ENCODE results near the gene STRN4. TPM values are rescaled to one million over a fixed set of nuclear protein-coding genes. Genes with fewer than 3 reads are reported as not detected.
"Not testable (repeated sequence)": the region's sequence is repeated elsewhere in the genome, so short reads cannot be mapped to it uniquely, and the experiment has no call there.

The STRN4 gene
- total and polyA plus RNA-seq, 12 donors = 43.3 to 63.3 (median 50.3) TPM

GRCh38 chr19:46776927-46777911, 31.0 kb upstream of the STRN4 start:
- TF ChIP-seq CTCF (IDR thresholded peaks at IDR 0.05) = no peak
- H3K4me1 ChIP-seq = peaks cover 0 to 7% (median 0%) of the 10 kb centered on the region in 9 donors
- H3K36me3 ChIP-seq = peaks cover 0 to 78% (median 22%) of the 10 kb centered on the region in 9 donors
- ATAC-seq (no peak), DNase-seq (no peak)
- intact Hi-C loops (cut with DNase I) = no loop called here
- WGBS, 2 donors = 96 to 97% methylated on average over 33 of the region's 33 CpGs
- H3K9me3 ChIP-seq = no peaks in the 10 kb centered on the region
- no peak overlapping the region for H3K4me3 ChIP-seq
- H3K27me3 ChIP-seq = no peaks in the 10 kb centered on the region
- no peak overlapping the region for H3K27ac ChIP-seq

GRCh38 chr19:46775642-46776258, 29.5 kb upstream of the STRN4 start:
- Histone ChIP-seq H3K4me3 (no peak overlapping the region), H3K4me1 (peaks cover 0 to 7% (median 0%) of the 10 kb centered on the region in 9 donors), H3K36me3 (peaks cover 0 to 63% (median 17%) of the 10 kb centered on the region in 9 donors), H3K9me3 (no peaks in the 10 kb centered on the region), H3K27me3 (no peaks in the 10 kb centered on the region), H3K27ac (no peak overlapping the region)
- no peak for DNase-seq
- intact Hi-C loops (cut with DNase I) = no loop called here
- ATAC-seq = no peak
- no peak for TF ChIP-seq CTCF (IDR thresholded peaks at IDR 0.05)
- 92 to 98% methylated on average over 11 of the region's 11 CpGs for WGBS, 2 donors

- Histone ChIP-seq H3K27ac (no peak overlapping the region), H3K36me3 (peaks cover 0 to 37% (median 15%) of the 10 kb centered on the region in 9 donors), H3K4me3 (no peak overlapping the region), H3K27me3 (no peaks in the 10 kb centered on the region), H3K9me3 (no peaks in the 10 kb centered on the region), H3K4me1 (peaks cover 0 to 11% (median 0%) of the 10 kb centered on the region in 9 donors)
- ATAC-seq (no peak), DNase-seq (no peak)
- no peak for TF ChIP-seq CTCF (IDR thresholded peaks at IDR 0.05)
- 79 to 89% methylated on average over 7 of the region's 7 CpGs for WGBS, 2 donors
- intact Hi-C loops (cut with DNase I) = no loop called here
Measured at GRCh38 chr19:46773018-46773399, 26.8 kb upstream of the STRN4 start.

GRCh38 chr19:46772170-46773017, 26.1 kb upstream of the STRN4 start:
- Histone ChIP-seq H3K4me3 (no peak overlapping the region), H3K27me3 (no peaks in the 10 kb centered on the region), H3K9me3 (no peaks in the 10 kb centered on the region), H3K27ac (no peak overlapping the region), H3K4me1 (peaks cover 0 to 11% (median 0%) of the 10 kb centered on the region in 9 donors), H3K36me3 (peaks cover 0 to 34% (median 15%) of the 10 kb centered on the region in 9 donors)
- no peak for TF ChIP-seq CTCF (IDR thresholded peaks at IDR 0.05)
- DNase-seq = no peak
- ATAC-seq = no peak
- intact Hi-C loops (cut with DNase I) = no loop called here
- 83 to 87% methylated on average over 11 to 12 of the region's 12 CpGs for WGBS, 2 donors

- Histone ChIP-seq H3K27ac (peak overlapping the region in 9 of 10 donors; percentile 20 to 73 (median 57)), H3K4me1 (peaks cover 0 to 17% (median 4%) of the 10 kb centered on the region in 9 donors)
- not testable (repeated sequence) for DNase-seq, H3K36me3 ChIP-seq, H3K9me3 ChIP-seq, H3K4me3 ChIP-seq, H3K27me3 ChIP-seq, ATAC-seq
- intact Hi-C loops (cut with DNase I) = loop anchor here in 1 of 10 donors (10.0 kb wide), 1 partner anchor 226 kb away; no protein-coding TSS in a partner anchor
- WGBS, 2 donors = 16 to 37% methylated on average over 4 of the region's 4 CpGs
Measured at GRCh38 chr19:46768746-46769145, 22.5 kb upstream of the STRN4 start.
